ENCODE measurements around the gene VPS41. TPM values are rescaled to one million over a fixed set of nuclear protein-coding genes. Genes with fewer than 3 reads are reported as not detected.

Gene VPS41
- total RNA-seq, 1 donor from 2014 or later = 95.5 TPM

DNA sequence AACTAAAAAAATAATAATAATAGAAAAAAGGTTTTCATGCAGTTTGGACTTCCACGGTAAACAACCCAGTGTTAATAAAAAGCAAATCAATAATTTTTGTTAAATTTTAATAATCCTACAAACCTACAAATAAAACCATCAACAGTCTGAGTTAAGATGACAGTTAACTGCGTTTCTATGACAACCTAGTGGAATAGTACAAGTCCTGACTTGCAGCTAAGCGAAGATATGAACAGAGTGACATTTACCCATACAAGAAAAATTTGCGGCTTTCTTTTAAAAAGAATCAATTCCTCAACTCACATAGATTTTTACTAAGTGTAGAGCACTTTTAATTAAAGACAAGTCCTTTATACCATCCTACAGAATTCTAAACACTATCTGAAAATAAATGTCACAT, 35.6 kb downstream of the VPS41 start:
- peaks cover 4% of the 10 kb centered on the region for H3K36me3 Mint-ChIP-seq
- TF ChIP-seq, protein P1, sequence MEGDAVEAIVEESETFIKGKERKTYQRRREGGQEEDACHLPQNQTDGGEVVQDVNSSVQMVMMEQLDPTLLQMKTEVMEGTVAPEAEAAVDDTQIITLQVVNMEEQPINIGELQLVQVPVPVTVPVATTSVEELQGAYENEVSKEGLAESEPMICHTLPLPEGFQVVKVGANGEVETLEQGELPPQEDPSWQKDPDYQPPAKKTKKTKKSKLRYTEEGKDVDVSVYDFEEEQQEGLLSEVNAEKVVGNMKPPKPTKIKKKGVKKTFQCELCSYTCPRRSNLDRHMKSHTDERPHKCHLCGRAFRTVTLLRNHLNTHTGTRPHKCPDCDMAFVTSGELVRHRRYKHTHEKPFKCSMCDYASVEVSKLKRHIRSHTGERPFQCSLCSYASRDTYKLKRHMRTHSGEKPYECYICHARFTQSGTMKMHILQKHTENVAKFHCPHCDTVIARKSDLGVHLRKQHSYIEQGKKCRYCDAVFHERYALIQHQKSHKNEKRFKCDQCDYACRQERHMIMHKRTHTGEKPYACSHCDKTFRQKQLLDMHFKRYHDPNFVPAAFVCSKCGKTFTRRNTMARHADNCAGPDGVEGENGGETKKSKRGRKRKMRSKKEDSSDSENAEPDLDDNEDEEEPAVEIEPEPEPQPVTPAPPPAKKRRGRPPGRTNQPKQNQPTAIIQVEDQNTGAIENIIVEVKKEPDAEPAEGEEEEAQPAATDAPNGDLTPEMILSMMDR (conservative IDR thresholded peaks at IDR 0.05) = no peak
- no peak overlapping the region for H3K4me3 Mint-ChIP-seq
- H3K9me3 Mint-ChIP-seq = no peaks in the 10 kb centered on the region
- no peaks in the 10 kb centered on the region for H3K27me3 Mint-ChIP-seq
- DNase-seq (ENCODE audit: extremely low spot score, unreplicated experiment) = no peak
- H3K27ac Mint-ChIP-seq = no peak overlapping the region
- peaks cover 11% of the 10 kb centered on the region for H3K4me1 Mint-ChIP-seq (ENCODE audit: unreplicated experiment)

DNA sequence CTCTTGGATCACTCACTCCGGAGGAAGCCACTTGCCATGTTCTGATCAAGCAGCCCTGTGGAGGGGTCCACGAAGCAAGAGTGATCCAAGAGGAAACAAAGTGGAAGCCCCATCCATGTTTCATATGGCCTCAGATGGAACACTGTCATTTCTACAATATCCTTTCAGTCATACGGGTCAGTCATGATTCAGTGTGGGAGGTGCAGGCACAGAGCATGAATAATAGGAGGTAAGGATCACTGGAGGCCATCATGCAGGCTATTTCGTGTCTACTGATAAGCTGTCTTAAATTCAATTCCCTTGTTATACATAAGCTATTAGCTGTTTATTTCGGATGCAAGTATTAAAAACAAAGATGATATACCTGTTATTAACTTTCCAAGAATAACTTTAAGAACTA, 36.8 kb downstream of the VPS41 start:
- TF ChIP-seq, protein P1 (conservative IDR thresholded peaks at IDR 0.05) = no peak
- Mint-ChIP-seq H3K4me3 (no peak overlapping the region), H3K9me3 (no peaks in the 10 kb centered on the region), H3K27ac (no peak overlapping the region), H3K4me1 (ENCODE audit: unreplicated experiment) (peaks cover 11% of the 10 kb centered on the region), H3K36me3 (no peaks in the 10 kb centered on the region), H3K27me3 (no peaks in the 10 kb centered on the region)
- DNase-seq (ENCODE audit: extremely low spot score, unreplicated experiment) = no peak

DNA sequence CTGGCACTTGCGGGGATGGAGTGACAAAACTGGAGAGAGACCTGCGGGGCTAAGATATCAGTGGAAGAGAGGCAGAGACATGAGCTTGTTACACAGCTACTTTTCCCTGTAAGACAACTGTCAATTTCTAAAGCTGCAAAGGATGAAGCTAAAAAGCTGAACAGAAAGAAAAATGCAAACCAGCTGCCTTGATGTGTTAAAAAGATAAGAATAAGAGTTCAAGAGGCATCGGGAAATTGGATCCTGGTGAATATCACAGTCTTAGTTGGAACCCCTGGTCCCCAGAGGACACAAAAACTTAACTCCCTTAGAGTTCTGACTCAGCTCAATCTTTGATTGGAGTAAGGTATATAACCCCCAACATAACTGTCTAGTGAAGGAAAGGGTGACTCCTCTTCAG, 38.8 kb downstream of the VPS41 start:
- no peaks in the 10 kb centered on the region for H3K36me3 Mint-ChIP-seq
- H3K27ac Mint-ChIP-seq = no peak overlapping the region
- peaks cover 11% of the 10 kb centered on the region for H3K4me1 Mint-ChIP-seq (ENCODE audit: unreplicated experiment)
- H3K27me3 Mint-ChIP-seq = no peaks in the 10 kb centered on the region
- no peak for DNase-seq (ENCODE audit: extremely low spot score, unreplicated experiment)
- H3K4me3 Mint-ChIP-seq = no peak overlapping the region
- no peaks in the 10 kb centered on the region for H3K9me3 Mint-ChIP-seq
- TF ChIP-seq, protein P1 (conservative IDR thresholded peaks at IDR 0.05) = no peak

DNA sequence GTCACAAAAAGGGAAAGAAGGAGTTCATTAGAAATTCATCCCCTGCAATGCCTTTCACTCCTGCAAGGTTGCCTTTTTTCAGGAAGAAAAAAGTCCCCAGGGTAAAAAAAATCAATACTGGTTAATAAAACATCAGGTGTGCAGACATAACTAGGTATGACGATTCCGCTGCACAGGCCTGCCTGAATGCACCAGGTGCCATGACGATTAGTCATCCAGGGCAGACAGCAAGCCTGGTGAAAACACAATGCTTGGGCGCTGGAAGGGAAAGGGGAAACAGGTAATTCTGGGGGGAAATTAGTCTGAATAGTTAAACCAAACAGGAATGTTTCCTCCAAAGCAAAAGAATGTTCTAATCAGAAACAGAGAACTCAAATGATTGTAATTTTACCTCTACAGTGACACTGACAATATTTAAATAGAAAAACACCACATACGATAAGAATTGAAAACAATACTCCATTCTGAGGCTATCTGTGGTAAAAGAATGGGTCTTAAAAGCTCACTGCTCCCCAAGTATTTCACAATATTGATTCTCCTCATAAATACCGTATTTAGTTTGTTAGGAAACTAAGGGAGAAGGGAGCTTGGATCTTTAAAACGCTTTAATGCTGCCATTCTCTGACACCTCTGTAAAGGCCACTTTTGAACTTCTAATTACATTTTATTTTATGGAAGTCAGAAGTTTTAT, 45.2 kb downstream of the VPS41 start:
- TF ChIP-seq, protein P1 (conservative IDR thresholded peaks at IDR 0.05) = no peak
- H3K4me1 Mint-ChIP-seq (ENCODE audit: unreplicated experiment) = no peaks in the 10 kb centered on the region
- H3K27ac Mint-ChIP-seq = peak overlapping the region; percentile 89
- H3K36me3 Mint-ChIP-seq = peaks cover 5% of the 10 kb centered on the region
- H3K9me3 Mint-ChIP-seq = no peaks in the 10 kb centered on the region
- no peak for DNase-seq (ENCODE audit: extremely low spot score, unreplicated experiment)
- H3K27me3 Mint-ChIP-seq = no peaks in the 10 kb centered on the region
- H3K4me3 Mint-ChIP-seq = no peak overlapping the region

DNA sequence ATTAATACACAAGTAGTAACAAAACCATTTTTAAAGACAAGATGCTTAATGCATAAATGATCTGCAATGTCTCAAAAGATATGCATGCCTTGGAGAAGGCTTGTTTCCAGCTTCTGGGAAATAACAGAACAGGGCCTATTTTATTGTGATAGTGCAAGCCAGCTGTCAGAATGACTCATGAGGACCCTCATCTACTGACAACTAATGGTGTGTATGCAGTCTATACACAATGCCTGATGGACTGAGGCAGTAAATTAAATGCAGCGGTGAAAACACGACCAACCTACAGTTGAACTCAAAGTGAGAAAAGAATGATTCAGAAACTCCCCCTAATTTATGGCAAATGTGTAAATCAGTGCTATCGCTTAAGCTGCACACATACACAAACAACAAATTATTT, 46.3 kb downstream of the VPS41 start:
- Mint-ChIP-seq H3K4me3 (no peak overlapping the region), H3K9me3 (no peaks in the 10 kb centered on the region), H3K27me3 (no peaks in the 10 kb centered on the region), H3K27ac (no peak overlapping the region), H3K4me1 (ENCODE audit: unreplicated experiment) (peaks cover 3% of the 10 kb centered on the region), H3K36me3 (peaks cover 5% of the 10 kb centered on the region)
- DNase-seq (ENCODE audit: extremely low spot score, unreplicated experiment) = no peak
- TF ChIP-seq, protein P1 (conservative IDR thresholded peaks at IDR 0.05) = no peak

All from type B pancreatic cell (in vitro differentiated cells).